Stimulated activated naive CD4-positive, alpha-beta T cell treated with Interleukin-2 at 50 U/mL for 16 hours (primary cell): ENCODE results near the gene MLYCD.
"Not testable (repeated sequence)": the region's sequence is repeated elsewhere in the genome, so short reads cannot be mapped to it uniquely, and the experiment has no call there.

Experiments
- DNase-seq: peaks from one replicate; lab custom pipeline; 2025; lab: John Stamatoyannopoulos, UW

MLYCD gene

DNA sequence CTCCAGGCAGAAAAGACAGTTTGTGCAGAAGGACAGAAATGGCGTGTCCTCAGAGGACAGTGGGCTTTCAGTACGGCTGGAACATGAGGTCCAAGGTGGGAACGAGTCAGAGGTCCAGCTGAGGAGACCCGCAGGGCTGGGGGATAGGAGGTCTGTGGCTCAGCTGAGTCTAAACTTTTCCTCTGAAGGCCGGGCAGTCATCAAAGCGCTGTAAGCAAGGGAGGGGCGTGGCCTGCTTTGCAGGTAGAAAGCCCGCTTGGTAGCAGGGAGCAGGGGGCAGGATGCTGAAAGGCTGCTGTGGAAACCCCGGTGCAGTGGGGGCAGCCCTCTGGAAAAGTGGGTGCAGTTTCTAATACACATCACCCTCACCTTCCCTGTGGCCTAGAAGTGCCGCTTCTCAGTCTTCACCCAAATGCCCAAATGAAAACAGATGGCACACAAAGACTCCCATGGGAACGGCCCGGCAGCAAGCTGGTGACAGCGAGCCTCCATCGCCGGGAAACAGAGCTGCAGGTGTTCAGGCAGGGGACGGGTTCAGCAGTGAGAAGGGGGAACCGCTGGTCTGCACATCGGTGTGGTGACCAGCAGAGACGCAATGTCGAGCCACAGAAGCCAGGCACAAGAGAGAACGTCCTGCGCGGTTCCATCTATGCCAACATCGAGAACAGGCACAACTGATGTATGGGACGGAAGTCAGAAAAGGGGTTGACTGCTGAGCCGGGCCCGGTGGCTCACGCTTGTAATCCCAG, 41.9 kb downstream of the MLYCD start:
- no peak for DNase-seq

DNA sequence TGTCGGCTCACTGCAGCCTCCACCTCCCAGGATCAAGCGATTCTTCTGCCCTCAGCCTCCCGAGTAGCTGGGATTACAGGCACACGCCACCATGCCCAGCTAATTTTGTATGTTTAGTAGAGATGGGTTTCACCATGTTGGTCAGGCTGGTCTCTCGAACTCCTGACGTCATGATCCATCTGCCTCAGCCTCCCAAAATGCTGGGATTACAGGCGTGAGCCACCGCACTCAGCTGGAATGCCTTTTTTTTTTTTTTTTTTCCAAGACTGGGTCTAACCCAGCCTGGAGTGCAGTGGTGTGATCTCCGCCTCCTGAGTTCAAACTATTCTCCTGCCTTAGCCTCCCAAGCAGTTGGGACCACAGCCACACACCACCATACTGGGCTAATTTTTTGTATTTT, 42.6 kb downstream of the MLYCD start:
- not testable (repeated sequence) for DNase-seq

DNA sequence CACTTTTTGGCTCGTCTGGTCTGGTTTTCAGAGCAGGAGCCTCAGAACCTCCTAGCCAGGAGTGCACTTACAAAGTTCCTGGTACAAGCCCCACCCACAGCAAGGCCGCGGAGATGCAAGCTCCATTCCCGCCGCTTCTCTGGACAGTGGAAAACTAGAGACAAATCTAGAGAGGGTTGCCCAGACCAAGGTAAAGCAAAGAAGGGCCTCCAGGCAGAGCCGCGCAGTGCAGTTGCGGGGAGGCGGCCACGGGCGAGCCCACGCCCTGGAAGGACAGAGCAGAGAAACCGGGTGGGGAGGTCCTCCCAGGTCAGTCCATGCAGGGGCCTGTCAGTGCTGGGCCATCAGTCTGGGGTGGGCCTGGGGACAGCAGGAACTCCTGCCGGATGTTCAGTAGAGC, 43.2 kb downstream of the MLYCD start:
- no peak for DNase-seq

- DNase-seq = no peak
Observed at GRCh38 chr16:83942815-83943515, 44.0 kb downstream of the MLYCD start.

DNA sequence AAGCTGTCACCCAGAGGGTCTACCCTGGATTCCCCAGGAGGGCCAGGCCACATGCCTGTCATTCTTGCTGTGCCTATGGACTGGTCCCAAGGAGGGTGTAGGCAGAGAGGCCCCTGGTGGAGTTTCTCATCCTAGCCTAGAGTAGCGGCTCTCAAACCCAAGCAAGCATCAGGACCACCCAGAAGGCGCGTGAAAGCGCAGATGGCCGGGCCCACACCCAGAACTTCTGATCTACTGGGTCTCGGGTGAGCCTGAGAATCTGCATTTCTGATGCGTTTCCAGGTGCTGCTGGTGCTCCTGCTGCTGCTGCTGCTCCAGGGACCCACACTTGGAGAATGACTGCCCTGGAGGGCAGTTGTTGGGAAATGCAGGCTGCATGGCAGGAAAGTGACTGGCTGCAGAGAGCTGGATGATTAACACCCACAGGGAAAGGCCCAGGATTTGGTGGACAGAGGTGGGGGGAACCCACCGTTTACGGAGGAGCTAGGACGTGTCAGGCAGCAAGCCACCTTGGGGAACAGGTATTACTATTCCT, 44.7 kb downstream of the MLYCD start:
- DNase-seq = no peak

GRCh38 chr16:83945587-83945986, 46.7 kb downstream of the MLYCD start:
- no peak for DNase-seq

- DNase-seq = no peak
Observed at GRCh38 chr16:83946154-83946780, 47.4 kb downstream of the MLYCD start.

GRCh38 chr16:83946781-83947566, 48.1 kb downstream of the MLYCD start:
- DNase-seq = no peak

GRCh38 chr16:83947642-83948234, 48.8 kb downstream of the MLYCD start:
- no peak for DNase-seq

- no peak for DNase-seq
Observed at GRCh38 chr16:83948914-83949723, 50.2 kb downstream of the MLYCD start.

DNA sequence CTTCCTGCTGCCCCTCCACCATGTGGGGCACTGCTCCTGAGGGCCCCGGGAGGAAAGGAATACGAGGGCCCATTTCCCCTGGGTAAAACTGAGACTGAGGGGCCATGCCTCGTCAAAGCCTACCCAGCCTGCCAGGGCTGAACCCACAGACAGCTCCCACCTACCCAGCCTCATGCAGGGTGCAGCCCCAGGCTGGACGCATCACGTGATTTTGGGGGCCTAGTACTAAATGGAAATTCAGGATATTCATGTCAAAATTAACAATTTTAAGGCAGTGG, 50.7 kb downstream of the MLYCD start:
- DNase-seq = no peak

DNA sequence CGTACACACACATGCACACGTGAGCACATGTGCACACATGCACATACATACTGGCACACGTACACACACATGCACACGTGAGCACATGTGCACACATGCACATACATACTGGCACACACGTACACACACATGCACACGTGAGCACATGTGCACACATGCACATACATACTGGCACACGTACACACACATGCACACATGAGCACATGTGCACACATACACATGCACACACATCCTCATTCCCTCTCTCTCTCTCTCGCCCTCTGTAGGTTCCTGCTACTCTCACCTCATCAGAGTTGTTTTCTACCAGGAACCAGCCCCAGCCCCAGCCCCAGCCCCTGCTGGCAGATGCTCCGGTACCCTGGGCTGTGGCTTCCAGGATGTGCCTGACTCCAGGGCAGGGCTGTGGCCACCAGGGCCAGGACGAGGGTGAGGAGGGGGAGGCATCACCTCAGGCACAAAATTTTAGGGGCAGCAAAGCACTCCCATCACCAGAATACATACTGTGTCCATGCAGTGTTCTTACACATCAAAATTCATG, 52.0 kb downstream of the MLYCD start:
- not testable (repeated sequence) for DNase-seq

GRCh38 chr16:83951544-83951943, 52.6 kb downstream of the MLYCD start:
- no peak for DNase-seq

GRCh38 chr16:83952587-83952939, 53.6 kb downstream of the MLYCD start:
- no peak for DNase-seq

DNA sequence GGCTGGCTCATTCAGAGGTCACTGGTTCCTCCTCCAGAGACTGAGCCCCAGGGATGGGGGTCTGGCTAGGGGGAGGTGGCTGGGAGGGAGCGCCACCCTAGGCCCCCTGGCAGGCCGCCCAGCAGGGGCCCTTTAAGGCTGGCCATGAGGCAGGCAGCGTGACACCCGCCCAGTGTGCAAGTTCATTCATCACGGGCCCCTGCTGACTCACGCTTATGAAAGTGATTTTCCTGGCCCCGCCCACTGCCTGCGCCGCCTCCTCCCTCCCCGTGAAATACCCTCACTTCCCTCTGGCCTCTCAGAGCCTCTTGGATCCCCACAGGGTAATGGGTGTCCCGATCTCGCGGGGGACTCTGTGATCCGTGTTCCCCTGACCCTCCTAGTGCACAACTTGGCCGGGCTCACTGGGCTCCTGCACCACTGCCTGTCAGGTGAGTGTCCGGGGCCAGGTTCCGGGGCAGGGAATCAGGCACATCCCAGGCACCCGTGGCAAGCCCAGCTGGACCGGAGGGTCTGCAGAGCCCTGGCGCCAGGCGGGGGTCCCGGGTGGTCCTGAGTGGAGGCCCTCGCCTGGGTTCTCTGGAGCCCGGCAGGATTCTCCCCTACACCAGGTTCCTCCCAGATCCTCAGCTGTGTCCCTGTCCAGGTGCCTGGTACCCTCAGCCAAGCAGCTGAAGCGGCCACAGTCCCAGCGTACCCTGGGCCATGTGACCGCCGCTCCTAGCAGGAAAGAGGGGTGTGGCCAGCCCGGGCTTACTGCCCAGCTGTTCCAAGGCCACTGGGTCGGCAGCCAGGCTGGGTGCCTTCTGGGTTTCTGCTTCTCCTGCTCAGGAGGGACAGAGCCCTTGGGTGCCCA, 54.3 kb downstream of the MLYCD start, which contains the start of gene OSGIN1:
Gene OSGIN1, plus strand, starts transcription at position 301 of the 856 bp plus-strand sequence. CDS start 4,432 bp downstream, outside the sequence.
- DNase-seq = peak; percentile 76

- no peak for DNase-seq
Observed at GRCh38 chr16:83953796-83954576, 55.1 kb downstream of the MLYCD start.

DNA sequence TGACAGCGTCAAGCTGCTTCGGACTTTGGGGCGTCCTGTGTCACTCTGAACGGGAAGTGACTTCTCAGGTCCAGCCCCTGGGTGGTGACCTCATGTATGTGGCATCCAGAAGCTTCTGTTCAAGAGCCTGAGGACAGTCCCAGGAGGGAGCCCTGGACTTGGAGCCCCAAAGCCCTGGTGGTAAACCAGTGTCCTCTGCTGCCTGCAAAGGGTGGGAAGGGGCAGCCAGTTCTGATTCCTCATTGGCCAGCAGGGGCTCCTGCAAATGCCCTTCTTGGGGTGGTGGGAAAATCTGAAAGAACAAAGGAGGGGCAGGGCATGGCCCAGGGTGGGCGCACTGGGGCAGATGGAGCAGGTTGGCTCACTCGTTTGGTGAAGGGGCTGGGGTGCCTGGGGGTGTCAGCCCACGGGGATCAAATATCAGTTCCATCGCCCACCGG, 55.7 kb downstream of the MLYCD start:
- no peak for DNase-seq

GRCh38 chr16:83955218-83956130, 56.6 kb downstream of the MLYCD start:
- DNase-seq = no peak
